Measurements from ENCODE around the gene CATSPERZ. TPM values are rescaled to one million over a fixed set of nuclear protein-coding genes. Genes with fewer than 3 reads are reported as not detected.
"Not testable (repeated sequence)": the region's sequence is repeated elsewhere in the genome, so short reads cannot be mapped to it uniquely, and the experiment has no call there.

Gene CATSPERZ
- total RNA-seq, 2 experiments from 2014 or later, result not detected

GRCh38 chr11:64304032-64304315, 3.8 kb downstream of the CATSPERZ start:
- peak overlapping the region; percentile 86 for H3K4me3 Mint-ChIP-seq
- H3K27ac Mint-ChIP-seq, result peak overlapping the region; percentile 98
- H3K9me3 Mint-ChIP-seq, result no peaks in the 10 kb centered on the region
- DNase-seq, result no peak
- H3K27me3 Mint-ChIP-seq, result peaks cover 40% of the 10 kb centered on the region
- H3K36me3 Mint-ChIP-seq, result peaks cover 14% of the 10 kb centered on the region
- H3K4me1 Mint-ChIP-seq, result peaks cover 31% of the 10 kb centered on the region

- peak; percentile 94 for DNase-seq
- peak overlapping the region; percentile 98 for H3K27ac Mint-ChIP-seq
- H3K27me3 Mint-ChIP-seq, result peaks cover 35% of the 10 kb centered on the region
- H3K9me3 Mint-ChIP-seq, result no peaks in the 10 kb centered on the region
- H3K4me1 Mint-ChIP-seq, result peaks cover 31% of the 10 kb centered on the region
- peaks cover 14% of the 10 kb centered on the region for H3K36me3 Mint-ChIP-seq
- peak overlapping the region; percentile 86 for H3K4me3 Mint-ChIP-seq
Measured at GRCh38 chr11:64304316-64305072, 4.3 kb downstream of the CATSPERZ start.

- no peaks in the 10 kb centered on the region for H3K9me3 Mint-ChIP-seq
- H3K27me3 Mint-ChIP-seq, result peaks cover 28% of the 10 kb centered on the region
Measured at GRCh38 chr11:64305075-64305690, 5.0 kb downstream of the CATSPERZ start, which contains the start of gene ESRRA. ESRRA (plus strand) TSS chr11:64305524; CDS start chr11:64307180, 1,656 bp downstream.

GRCh38 chr11:64305691-64306562, 5.8 kb downstream of the CATSPERZ start:
- Mint-ChIP-seq H3K9me3 (no peaks in the 10 kb centered on the region), H3K27me3 (peaks cover 21% of the 10 kb centered on the region), H3K36me3 (peaks cover 17% of the 10 kb centered on the region), H3K4me3 (peak overlapping the region; percentile 98), H3K27ac (peak overlapping the region; percentile 96), H3K4me1 (peaks cover 27% of the 10 kb centered on the region)
- DNase-seq, result peak; percentile 76

More at GRCh38 chr11:64305075-64305690, 5.0 kb downstream of the CATSPERZ start, which contains the start of gene ESRRA:
- Mint-ChIP-seq H3K27ac (peak within 1 kb of the TSS; percentile 98), H3K4me1 (peaks cover 32% of the 10 kb centered on the region), H3K36me3 (peaks cover 16% of the 10 kb centered on the region), H3K4me3 (peak within 1 kb of the TSS; percentile 98)
- peak; percentile 100 for DNase-seq

- Mint-ChIP-seq H3K4me1 (peaks cover 27% of the 10 kb centered on the region), H3K9me3 (no peaks in the 10 kb centered on the region), H3K36me3 (peaks cover 17% of the 10 kb centered on the region), H3K27me3 (peaks cover 15% of the 10 kb centered on the region), H3K27ac (peak overlapping the region; percentile 96), H3K4me3 (peak overlapping the region; percentile 98)
- DNase-seq, result no peak
Measured at GRCh38 chr11:64306563-64306875, 6.4 kb downstream of the CATSPERZ start.

GRCh38 chr11:64306876-64307622, 6.9 kb downstream of the CATSPERZ start:
- H3K27ac Mint-ChIP-seq, result peak overlapping the region; percentile 96
- H3K9me3 Mint-ChIP-seq, result no peaks in the 10 kb centered on the region
- peaks cover 27% of the 10 kb centered on the region for H3K4me1 Mint-ChIP-seq
- peaks cover 17% of the 10 kb centered on the region for H3K36me3 Mint-ChIP-seq
- no peak for DNase-seq
- H3K4me3 Mint-ChIP-seq, result peak overlapping the region; percentile 98
- H3K27me3 Mint-ChIP-seq, result peaks cover 10% of the 10 kb centered on the region

GRCh38 chr11:64307795-64308194, 7.6 kb downstream of the CATSPERZ start:
- peaks cover 31% of the 10 kb centered on the region for H3K4me1 Mint-ChIP-seq
- peak overlapping the region; percentile 7 for H3K27ac Mint-ChIP-seq
- H3K9me3 Mint-ChIP-seq, H3K27me3 Mint-ChIP-seq, DNase-seq: not testable (repeated sequence)
- peak overlapping the region; percentile 22 for H3K4me3 Mint-ChIP-seq
- peaks cover 17% of the 10 kb centered on the region for H3K36me3 Mint-ChIP-seq

GRCh38 chr11:64312947-64313346, 12.8 kb downstream of the CATSPERZ start:
- no peak for DNase-seq
- peaks cover 33% of the 10 kb centered on the region for H3K4me1 Mint-ChIP-seq
- H3K4me3 Mint-ChIP-seq, result no peak overlapping the region
- H3K36me3 Mint-ChIP-seq, result peaks cover 26% of the 10 kb centered on the region
- H3K9me3 Mint-ChIP-seq, result no peaks in the 10 kb centered on the region
- H3K27ac Mint-ChIP-seq, result peak overlapping the region; percentile 74
- H3K27me3 Mint-ChIP-seq, result no peaks in the 10 kb centered on the region

- Mint-ChIP-seq H3K4me3 (no peak overlapping the region), H3K4me1 (peaks cover 34% of the 10 kb centered on the region), H3K9me3 (no peaks in the 10 kb centered on the region), H3K27me3 (no peaks in the 10 kb centered on the region), H3K36me3 (peaks cover 25% of the 10 kb centered on the region), H3K27ac (peak overlapping the region; percentile 74)
- no peak for DNase-seq
Measured at GRCh38 chr11:64313491-64314145, 13.5 kb downstream of the CATSPERZ start.

GRCh38 chr11:64314146-64314804, 14.1 kb downstream of the CATSPERZ start:
- no peak overlapping the region for H3K27ac Mint-ChIP-seq
- H3K9me3 Mint-ChIP-seq, result no peaks in the 10 kb centered on the region
- H3K4me3 Mint-ChIP-seq, result no peak overlapping the region
- H3K36me3 Mint-ChIP-seq, result peaks cover 29% of the 10 kb centered on the region
- peaks cover 39% of the 10 kb centered on the region for H3K4me1 Mint-ChIP-seq
- no peaks in the 10 kb centered on the region for H3K27me3 Mint-ChIP-seq
- DNase-seq, result no peak

- H3K4me1 Mint-ChIP-seq, result peaks cover 43% of the 10 kb centered on the region
- H3K27me3 Mint-ChIP-seq, result no peaks in the 10 kb centered on the region
- H3K27ac Mint-ChIP-seq, result peak overlapping the region; percentile 20
- H3K9me3 Mint-ChIP-seq, result no peaks in the 10 kb centered on the region
- DNase-seq, result no peak
- H3K4me3 Mint-ChIP-seq, result peak overlapping the region; percentile 7
- H3K36me3 Mint-ChIP-seq, result peaks cover 30% of the 10 kb centered on the region
Measured at GRCh38 chr11:64314805-64315561, 14.8 kb downstream of the CATSPERZ start.

GRCh38 chr11:64315667-64316526, 15.7 kb downstream of the CATSPERZ start:
- peaks cover 30% of the 10 kb centered on the region for H3K36me3 Mint-ChIP-seq
- H3K4me3 Mint-ChIP-seq, result peak overlapping the region; percentile 94
- H3K27ac Mint-ChIP-seq, result peak overlapping the region; percentile 100
- H3K4me1 Mint-ChIP-seq, result peaks cover 44% of the 10 kb centered on the region
- not testable (repeated sequence) for H3K9me3 Mint-ChIP-seq, H3K27me3 Mint-ChIP-seq, DNase-seq

Data from activated naive CD8-positive, alpha-beta T cell treated with anti-CD3 and anti-CD28 coated beads for 36 hours (primary cell).